Activated CD4-positive, alpha-beta T cell treated with anti-CD3 and anti-CD28 coated beads for 36 hours (primary cell): ENCODE data around the gene TTC39B. TPM values are rescaled to one million over a fixed set of nuclear protein-coding genes. Genes with fewer than 3 reads are reported as not detected.

Experiments used
- ATAC-seq: fragments of 200-7000 bp; cut with Tn5 transposase; one replicate; pipeline ENCODE4 v1.10.0; 2021; ENCODE audit warnings: mild to moderate bottlenecking, moderate library complexity
- CTCF ChIA-PET: fragments of 350-600 bp; sonication (Branson Sonifier 250); formaldehyde crosslinking; loops from one replicate; lab custom pipeline; 2021; ENCODE audit warnings: antibody characterized with exemption; lab: Charles Lee
- POLR2A ChIA-PET: fragments of 350-600 bp; sonication (Branson Sonifier 250); formaldehyde crosslinking; loops from one replicate; lab custom pipeline; 2021; ENCODE audit warnings: antibody characterized with exemption, inconsistent platforms; lab: Charles Lee
- DNase-seq: peaks from one replicate; pipeline ENCODE4 v3.0.0-alpha.2; 2020
- H3K27ac Mint-ChIP-seq: one replicate; pipeline ENCODE4 v1.8.0; 2021; ENCODE audit warnings: mixed read lengths
- H3K27me3 Mint-ChIP-seq: one replicate; pipeline ENCODE4 v1.8.0; 2021; ENCODE audit warnings: mixed read lengths
- H3K36me3 Mint-ChIP-seq: one replicate; pipeline ENCODE4 v1.8.0; 2021; ENCODE audit warnings: low read depth, mixed read lengths
- H3K4me1 Mint-ChIP-seq: one replicate; pipeline ENCODE4 v1.8.0; 2021; ENCODE audit warnings: mixed read lengths
- H3K4me3 Mint-ChIP-seq: one replicate; pipeline ENCODE4 v1.8.0; 2021; ENCODE audit warnings: mild to moderate bottlenecking, moderate library complexity, mixed read lengths
- H3K9me3 Mint-ChIP-seq: one replicate; pipeline ENCODE4 v1.8.0; 2021; ENCODE audit warnings: low read depth, mixed read lengths
- intact Hi-C, 2 experiments: fragments of 100-400 bp; cut with DNase I in 1 of 2; cut with micrococcal nuclease in 1 of 2; formaldehyde crosslinking; loops; one replicate each; pipeline versions ENCODE4 v1.14.2 to v1.15.1; 2022 to 2024; cut with DNase I, micrococcal nuclease
- total RNA-seq, 2 experiments: library from RNA; stranded (reverse); gene quantifications; one replicate each; pipeline ENCODE4 v1.2.3, GENCODE V29; 2021

TTC39B gene
- total RNA-seq, 2 experiments from 2014 or later, result 26.4 to 34.4 TPM

- Mint-ChIP-seq H3K36me3 (no peaks in the 10 kb centered on the region), H3K27ac (no peak overlapping the region), H3K27me3 (no peaks in the 10 kb centered on the region), H3K9me3 (no peaks in the 10 kb centered on the region), H3K4me3 (no peak overlapping the region), H3K4me1 (peaks cover 6% of the 10 kb centered on the region)
- ATAC-seq (no peak), DNase-seq (no peak)
- ChIA-PET POLR2A (no interaction called here), CTCF (interaction anchor here (0.8 to 0.9 kb wide), 2 partner anchors 10 to 43 kb away, joined by 3 read pairs; no protein-coding TSS in a partner anchor)
- intact Hi-C loops, result loop anchor here in 1 of 2 experiments (10.0 kb wide), 1 partner anchor 51 kb away; no protein-coding TSS in a partner anchor
These were observed 191.3 kb downstream of the TTC39B start for GRCh38 chr9:15115702-15116101.

DNA sequence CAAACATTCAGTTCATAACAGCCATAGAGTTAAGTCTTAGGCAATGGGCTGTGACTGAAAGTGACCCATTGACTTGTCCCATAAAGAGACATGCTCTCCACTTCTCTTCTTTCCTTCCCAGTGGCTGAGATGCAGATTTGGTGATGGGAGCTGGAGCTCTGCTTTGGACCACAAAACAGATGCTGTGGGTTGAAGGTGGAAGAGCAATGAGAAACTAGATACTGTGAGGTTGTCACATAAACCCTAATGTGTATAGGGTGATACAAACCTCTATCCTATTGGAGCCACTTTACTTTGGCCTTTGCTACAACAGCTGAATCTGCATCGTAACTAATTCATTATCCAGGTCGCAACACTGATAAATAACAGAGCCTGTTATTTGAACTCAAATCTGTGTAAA, 192.0 kb downstream of the TTC39B start:
- ChIA-PET POLR2A (no interaction called here), CTCF (interaction anchor here (0.8 to 2.3 kb wide), 4 partner anchors 10 to 42 kb away, joined by 3 to 10 read pairs (median 6); no protein-coding TSS in a partner anchor)
- peaks cover 2% of the 10 kb centered on the region for H3K4me1 Mint-ChIP-seq
- H3K4me3 Mint-ChIP-seq, result no peak overlapping the region
- H3K36me3 Mint-ChIP-seq, result no peaks in the 10 kb centered on the region
- intact Hi-C loops, result loop anchor here in 1 of 2 experiments (10.0 kb wide), 1 partner anchor 50 kb away; no protein-coding TSS in a partner anchor
- no peak for ATAC-seq
- no peak overlapping the region for H3K27ac Mint-ChIP-seq
- H3K27me3 Mint-ChIP-seq, result no peaks in the 10 kb centered on the region
- no peak for DNase-seq
- H3K9me3 Mint-ChIP-seq, result no peaks in the 10 kb centered on the region

Other genes starting within 250 kb of the TTC39B start
- gene SNAPC3, start 115.7 kb upstream of the TTC39B start, total RNA-seq, result 10 to 100 TPM; 37.8 to 39.6 TPM
- gene PSIP1, start 203.8 kb upstream of the TTC39B start, total RNA-seq, result 100 to 1,000 TPM; 139 to 189 TPM
- 1 to 10 TPM; 2.8 to 2.9 TPM for gene CCDC171, start 245.8 kb upstream of the TTC39B start, total RNA-seq